Activated CD4-positive, alpha-beta T cell treated with anti-CD3 and anti-CD28 coated beads, Interleukin-2, amount 50 U/mL, for 24 hours (primary cell): ENCODE results near the gene ATP4A.

Source experiments
- DNase-seq, 2 donors: peaks; one replicate each; pipeline ENCODE4 v3.0.0-alpha.2; 2020; ENCODE audit warnings: low read depth in 1 of 2, low spot score in 1 of 2

ATP4A gene

DNA sequence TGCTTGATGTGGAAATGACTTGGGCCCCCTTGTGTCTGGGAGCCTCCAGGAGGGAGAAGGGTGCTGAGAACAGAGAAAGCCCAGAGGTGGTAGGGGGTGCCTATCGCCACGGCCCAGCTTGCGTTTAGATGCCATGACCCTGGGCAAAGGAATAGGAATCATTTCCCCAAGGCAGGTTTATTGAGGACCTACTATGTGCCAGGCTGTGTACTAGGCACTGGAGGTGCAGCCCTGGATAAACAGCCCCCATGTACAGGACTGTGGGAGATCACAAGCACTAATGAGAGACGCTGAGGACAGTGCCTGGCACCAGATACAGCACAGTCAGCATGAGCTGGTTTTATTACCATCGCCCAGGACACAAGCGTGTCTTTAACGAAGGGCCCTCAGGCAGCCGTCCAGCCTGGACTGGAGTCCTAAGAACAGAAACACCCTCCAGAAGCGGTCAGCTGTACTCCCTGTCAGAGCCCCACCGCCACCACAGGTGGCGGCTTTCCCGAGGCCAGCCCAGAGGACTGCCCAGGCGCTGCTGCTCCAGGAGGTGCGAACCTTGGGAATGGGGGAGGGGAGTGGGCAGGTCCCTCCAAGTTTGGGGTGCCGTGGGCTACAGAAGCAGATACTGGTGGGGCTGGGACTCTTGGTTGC lies 13.5 kb downstream of the ATP4A start:
- DNase-seq: no peak

DNA sequence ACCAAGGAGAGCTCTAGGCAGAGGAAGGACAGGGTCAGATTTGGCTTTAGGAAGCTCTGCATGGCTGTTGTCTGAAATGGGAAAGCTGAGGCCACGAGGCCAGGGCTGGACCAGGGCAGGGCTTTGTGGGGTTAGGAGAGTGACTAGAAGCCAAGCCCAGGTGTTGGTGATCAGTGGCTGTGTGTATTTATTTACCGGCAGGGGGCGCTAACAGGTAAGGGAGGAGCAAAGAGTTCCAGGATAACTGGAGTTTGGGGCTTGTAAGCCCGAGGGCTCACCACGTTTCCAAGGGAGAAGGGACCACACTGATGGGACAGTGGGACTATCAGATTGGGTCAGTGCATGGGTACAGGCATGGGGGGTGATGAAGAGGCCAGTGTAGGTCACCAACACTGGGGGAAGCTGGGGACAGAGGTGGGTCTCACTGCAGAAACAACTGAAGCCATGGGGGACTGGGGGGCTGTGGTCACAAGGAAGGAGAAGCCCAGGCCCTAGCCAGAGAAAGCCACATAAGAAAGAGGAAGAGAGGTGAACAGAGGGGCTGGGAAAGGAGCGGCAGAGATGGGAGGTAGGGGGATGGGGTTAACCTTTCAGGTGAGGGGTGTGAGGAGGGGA lies 14.2 kb downstream of the ATP4A start:
- peak; percentile 26 to 57 for DNase-seq

DNA sequence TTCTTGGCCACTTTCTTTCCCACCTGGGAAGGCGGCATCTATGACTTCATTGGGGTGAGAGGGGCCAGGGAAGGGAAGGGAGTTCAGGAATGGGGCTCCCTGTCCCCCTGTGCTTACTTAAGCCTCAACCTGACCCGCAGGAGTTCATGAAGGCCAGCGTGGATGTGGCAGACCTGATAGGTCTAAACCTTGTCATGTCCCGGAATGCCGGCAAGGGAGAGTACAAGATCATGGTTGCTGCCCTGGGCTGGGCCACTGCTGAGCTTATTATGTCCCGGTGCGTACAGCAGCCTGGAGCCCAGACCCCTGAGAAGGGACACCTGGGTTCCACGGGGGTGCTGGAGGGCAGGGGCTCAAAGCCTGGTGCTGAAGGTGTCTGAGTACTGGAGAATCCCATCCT lies 16.9 kb downstream of the ATP4A start:
- no peak for DNase-seq

DNA sequence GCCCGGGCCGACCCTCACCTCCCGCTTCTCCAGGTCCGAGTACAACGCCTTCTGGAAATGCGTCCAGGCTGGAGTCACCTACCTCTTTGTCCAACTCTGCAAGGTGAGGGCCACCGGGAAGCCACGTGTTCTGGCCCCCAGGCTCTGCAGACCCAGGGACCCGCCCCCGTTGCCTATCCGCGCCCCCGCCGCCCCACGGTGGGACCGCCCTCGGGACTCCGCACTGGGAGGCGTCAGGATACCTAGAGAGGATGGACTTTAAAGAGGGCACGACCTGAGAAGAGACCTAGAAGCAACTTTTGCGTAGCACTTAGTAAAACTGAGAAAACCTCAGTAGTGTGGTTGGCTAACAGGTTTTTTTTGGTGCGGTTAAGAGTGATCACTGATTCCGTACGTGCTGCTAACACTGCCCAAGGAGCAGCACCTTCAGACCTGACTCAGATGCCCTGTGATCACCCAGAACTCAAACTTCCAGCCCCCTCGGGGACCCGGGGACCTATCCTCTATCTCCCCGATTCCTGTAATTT lies 17.5 kb downstream of the ATP4A start:
- peak; percentile 40 to 59 for DNase-seq

DNA sequence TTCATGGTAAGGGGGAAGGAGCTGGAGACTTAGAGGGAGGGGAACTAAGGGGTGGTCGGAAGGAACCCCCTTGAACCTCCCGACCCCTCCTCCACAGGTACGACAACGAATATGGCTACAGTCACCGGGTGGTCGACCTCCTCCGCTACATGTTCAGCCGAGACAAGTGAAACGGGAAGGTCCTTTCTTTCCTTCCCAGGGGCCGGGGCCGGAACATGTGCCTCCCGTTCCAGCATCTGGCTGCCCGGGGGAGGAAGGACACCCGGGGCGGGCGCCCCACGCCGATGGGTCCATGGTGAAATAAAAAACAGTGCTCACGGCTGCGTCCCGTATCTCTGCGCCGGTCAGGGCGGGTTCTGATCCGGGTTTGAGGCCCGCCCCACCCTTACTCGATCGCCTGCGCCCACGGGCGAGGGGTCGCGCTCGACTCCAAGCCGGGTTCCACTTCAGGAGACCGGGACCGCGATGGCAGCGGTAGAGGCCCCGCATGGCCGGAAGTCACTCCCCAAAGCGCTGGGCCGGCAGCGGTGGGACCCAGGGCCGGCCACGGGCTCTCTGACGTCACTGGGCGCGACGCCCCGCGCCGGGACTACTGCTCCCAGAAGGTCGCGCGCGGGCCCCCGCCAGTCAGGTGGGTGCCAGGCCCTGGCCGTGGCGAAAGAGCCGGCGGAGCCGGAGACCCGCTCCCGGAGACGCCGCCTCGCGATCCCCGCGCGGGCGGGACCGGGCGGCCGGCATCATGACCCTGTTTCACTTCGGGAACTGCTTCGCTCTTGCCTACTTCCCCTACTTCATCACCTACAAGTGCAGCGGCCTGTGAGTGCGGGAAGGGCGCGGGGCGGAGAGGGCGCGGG lies 18.2 kb downstream of the ATP4A start, which contains the start of gene TMEM147:
TSS of gene TMEM147 (plus strand) at position 626 of the 854 bp plus-strand sequence. CDS start at position 740, 114 bp downstream.
- peak; percentile 72 to 73 for DNase-seq

DNA sequence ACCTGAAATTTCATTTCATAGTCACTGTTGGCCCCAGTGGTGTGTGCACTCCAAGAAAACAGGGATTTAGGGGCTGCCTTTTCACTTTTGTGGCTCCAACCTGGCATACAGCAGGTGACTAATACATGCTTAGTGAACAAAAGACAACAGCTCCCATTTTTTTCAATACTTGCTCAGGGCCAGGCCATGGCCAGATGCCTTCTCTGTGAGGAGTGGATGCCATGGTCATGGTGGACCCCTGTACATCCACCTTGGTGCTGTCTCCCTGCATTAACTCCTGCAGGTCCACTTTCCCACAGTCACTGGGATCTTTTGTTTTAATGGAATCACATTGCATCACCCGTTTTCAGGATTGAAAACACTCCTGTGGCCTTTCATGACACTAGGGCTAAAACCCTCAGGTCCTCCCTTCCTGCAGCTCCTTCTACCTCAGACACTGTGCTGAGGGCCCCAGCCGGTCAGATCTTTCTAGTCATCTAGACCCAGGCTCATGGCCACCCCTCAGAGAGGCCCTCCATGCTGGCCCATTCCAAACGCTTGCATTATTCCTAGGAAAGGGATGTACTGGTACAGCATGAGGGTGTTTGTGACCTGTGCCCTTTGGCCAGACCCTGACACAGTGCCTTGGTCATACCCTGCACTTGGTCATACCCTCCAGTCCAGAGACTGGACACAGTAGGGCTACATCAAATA lies 19.2 kb downstream of the ATP4A start:
- DNase-seq: no peak

DNA sequence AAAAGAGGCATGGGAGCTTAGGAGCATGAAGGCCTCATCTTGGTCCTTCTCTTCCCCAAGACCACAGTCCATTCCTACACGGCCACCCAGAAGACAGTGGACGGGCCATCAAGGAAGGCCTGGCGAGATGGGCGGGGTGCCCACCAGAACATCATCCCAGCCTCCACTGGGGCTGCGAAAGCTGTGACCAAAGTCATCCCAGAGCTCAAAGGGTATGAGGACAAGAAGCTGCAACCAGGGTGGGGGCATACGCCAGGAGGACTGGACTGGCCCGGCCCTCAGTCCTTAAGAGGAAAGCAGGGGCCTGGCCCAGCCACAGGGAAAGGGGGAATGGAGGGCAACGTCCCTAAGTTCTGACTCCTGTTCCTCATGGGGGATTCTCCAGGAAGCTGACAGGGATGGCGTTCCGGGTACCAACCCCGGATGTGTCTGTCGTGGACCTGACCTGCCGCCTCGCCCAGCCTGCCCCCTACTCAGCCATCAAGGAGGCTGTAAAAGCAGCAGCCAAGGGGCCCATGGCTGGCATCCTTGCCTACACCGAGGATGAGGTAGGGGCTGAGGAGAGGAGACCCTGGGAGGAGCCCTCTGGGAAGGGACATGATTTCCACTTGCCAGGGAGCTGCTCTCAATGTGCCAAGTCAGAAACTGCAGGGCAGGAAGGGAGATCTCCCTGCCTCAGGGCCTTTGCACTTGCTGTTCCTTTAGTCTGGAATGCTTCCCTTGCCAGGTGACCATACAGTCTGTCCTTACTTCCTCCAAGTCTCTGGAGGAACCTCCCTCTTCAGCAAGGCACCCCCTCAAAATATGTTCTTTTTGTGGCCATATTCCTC lies 20.0 kb downstream of the ATP4A start:
- DNase-seq: no peak

DNA sequence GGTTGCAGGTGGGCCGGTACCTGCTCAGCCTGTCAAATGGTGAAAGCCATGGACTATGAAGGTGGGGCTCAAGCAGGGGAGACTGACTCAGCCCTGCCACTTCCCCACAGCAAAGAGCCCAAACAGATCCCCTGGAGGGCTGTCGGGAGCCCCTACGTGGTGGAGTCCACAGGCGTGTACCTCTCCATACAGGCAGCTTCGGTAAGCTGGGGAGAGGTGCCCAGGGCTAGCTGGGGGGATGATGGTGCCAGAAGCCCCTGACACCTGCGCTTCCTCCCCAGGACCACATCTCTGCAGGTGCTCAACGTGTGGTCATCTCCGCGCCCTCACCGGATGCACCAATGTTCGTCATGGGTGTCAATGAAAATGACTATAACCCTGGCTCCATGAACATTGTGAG lies 21.2 kb downstream of the ATP4A start:
- DNase-seq: no peak

DNA sequence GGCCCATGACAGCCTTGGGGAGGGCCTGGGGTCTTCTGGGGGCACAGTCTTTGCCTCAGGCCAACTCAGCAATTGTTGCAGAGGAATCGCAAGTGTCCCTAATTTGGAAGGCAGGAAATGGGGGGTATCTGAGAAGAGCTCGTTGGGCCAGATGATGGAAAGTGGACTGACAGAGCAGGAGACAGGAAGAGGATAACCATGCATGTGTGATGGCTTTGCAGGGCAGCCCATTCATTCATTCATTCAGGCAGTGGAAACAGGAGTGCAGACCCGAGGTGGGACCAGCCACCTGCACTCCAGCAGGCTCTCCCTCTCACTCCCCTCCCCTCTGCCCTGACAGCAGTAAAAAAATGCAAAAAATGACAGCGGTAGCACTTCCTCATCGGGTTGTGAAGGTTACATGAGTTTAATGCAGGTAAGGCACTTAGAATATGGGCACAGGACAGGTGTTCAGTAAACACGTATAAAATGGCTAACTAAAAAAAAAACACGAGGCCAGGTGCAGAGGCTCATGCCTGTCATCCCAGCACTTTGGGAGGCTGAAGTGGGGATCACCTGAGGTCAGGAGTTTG lies 23.0 kb downstream of the ATP4A start:
- no peak for DNase-seq

DNA sequence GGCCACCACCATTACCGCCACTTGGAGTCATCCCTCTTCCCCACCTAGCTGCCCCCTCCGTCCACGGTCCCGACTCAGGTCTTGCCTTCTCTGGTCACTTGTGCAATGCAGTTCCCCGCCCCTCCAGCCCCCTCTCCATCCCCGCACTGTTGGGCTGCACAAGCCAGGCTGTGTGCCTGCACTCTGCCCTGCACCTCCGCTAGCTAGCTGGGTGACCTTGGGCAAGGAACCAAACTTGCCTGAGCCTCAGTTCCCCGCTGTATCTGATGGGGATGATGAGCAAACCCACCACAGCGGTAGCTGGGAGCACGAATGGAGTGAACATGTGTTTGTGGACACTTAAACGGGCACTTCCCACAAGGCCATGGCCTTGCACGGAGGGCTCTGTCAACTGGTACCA lies 23.6 kb downstream of the ATP4A start:
- no peak for DNase-seq

DNA sequence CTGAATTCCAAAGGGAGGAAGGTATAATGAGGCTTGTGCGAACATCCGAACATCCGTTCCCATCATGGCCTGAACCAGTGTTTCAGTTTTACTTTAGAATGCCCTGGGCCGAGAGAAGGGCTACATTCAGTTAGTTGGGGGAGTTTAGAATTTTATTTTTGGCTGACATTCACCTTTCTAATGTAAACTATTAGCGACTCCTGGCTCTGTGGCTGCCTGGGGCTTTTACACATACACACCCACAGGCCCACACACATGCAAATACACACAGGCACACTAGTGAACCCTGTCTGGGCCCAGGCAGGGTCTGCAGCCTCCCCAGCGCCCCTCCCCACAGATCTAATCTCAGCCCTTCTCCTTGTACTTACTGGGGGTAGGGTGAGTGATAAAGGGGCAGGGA lies 24.1 kb downstream of the ATP4A start:
- DNase-seq: no peak

DNA sequence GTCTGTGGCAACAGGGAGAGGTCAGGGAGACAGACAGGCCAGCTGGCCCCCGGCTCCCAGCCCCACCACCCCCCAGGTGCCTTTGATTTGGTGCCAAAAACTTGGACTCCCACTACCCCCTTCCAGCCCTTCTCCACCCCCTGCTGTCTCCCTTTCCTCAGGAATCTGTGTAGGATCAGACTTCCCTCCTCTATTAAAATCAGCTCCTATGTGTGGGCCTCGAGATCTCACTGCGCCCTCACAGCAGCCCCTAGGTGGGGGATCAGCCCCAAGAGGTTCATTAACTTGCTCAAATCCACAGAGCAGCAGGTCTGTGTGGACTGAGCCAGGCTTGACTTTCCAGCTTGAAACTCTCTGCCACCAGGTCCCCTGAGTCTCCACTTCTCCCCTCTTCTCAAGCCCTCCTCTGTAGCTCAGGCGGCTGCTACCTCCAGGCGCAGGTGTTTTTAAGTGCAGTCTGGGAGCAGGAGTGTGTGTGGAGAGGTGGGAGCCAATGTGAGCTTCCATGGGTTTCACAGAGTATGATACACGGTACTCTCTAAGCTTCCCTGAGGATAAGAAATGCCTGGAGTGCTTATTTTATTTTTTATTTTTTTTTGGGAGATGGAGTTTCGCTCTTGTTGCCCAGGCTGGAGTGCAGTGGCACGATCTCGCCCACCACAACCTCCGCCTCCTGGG lies 28.5 kb downstream of the ATP4A start:
- no peak for DNase-seq

DNA sequence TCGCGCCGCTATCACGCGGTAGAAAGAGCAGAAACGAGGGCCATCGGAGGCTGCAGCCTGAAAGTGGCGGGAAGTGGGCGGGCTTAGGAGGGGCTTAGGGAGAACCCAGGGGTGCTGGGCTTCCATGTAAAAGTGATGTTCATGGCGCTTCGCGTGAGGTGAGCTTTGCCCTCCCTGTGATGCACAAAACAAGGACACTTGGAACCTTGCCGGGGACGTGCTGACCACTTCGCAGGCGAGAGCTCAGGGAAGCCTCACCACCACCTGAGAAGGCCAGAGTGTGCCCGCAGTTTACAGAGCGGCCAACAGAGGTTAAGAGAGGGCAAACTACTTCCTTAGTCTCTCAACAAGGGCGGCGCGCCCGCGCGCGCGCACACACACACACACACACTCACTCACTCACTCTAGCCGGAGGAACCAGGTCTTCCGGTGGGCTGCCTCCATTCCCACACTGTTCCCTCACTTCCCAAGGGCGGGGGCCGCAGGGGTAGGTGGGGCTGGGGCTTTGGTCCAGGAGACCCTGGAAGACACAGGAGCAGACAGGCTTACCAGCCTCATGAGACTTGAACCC lies 29.6 kb downstream of the ATP4A start:
- no peak for DNase-seq

DNA sequence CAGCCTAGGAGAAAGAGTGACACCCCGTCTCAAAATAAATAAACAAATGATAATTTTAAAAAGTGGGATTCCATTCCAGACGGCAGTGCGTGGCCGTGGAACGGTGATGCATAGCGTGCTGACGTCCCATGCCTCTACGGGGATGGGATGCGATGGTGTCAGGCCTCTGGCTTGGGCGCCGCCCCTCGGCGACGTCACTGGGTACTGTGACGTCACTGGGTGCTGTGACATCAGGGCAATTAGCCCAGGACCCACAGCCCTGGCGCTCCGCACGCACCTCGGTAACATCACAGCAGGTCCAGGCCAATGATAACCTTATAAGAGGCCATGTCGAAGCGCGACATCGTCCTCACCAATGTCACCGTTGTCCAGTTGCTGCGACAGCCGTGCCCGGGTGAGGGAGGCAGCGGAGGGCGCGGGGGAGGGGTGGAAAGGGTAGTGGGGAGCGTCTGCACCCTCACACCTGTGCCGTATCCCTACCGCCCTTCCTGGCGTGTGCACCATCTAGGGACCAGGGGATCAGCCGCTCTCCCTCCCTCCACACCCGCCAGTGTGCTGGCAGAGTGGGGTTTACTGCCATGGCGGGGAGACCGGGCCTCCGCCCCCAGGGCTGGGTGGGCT lies 30.1 kb downstream of the ATP4A start, which contains the start of gene GAPDHS:
TSS of gene GAPDHS (plus strand) at position 256 of the 621 bp plus-strand sequence. CDS start at position 328, 72 bp downstream.
- DNase-seq: no peak

DNA sequence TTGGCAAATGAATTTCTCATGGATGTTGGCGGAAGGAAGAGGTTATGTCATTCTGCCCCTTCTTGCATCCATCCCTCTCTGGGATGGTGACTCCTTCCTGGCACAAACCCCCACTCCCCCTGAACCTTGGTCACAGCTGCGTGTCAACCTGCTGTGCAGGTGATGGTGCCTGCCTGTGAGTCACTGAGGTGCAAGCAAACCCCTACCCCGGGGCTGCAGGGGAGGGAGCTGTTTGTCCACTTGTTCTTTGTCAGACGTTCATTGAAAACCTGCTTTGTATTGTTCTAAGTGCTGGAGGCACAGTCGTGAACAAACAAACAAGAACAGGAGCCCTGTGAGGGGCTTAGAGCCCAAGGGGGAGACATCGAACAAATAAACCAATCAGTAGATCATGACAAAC lies 32.2 kb downstream of the ATP4A start:
- DNase-seq: no peak

DNA sequence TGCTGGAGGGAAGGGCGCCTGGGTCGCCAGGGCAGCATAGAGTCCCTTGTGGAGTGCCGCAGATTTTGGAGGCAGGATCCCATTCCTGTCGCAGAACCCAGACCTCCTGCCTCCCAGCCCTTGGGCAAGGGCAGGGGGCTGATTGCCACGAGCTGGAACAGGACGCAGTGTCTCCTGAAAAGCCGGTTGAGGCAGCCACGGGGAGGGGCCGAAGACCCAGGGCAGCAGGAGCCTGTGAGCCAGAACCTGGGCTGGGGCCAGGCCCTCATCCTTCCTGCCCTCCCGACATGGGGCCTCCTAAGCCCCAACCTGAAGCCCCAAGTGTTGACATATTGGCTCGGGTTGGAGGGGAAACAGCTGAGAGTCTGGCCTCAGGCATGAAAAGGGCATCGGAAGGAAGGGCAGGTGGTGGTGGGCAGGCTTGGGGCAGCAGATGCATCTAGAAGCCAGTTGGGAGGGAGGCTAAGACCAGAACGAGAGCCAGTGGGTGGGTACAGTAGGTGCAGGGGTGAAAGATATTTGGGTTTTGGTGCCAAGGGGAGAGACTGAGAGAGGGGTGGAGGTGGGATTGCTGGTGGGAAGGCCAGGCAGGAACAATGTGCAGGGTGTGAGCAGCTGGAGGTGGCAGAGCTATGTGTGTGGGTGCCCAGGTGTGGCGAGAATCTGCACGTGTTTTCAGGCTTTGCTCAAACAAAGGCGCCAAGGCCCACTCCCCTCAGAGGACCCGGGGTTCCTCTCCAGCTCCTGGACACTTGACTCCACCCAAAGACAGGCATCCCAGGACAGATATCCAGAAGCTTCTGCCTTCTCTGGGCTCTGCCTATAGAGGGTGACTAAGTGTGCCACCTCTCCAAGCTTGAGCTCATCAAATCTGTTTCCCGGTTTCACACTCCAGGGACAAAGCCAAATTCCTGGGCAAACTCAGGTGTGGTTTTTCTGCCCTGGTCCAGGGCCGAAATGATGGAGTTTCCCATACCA lies 33.9 kb downstream of the ATP4A start:
- DNase-seq: no peak
